Stimulated activated CD4-positive, alpha-beta T cell treated with anti-CD3 and anti-CD28 coated beads, Interleukin-1b, Interleukin-23, amount 100 ng/mL, for 48 hours (primary cell): ENCODE data around the gene RPL19.

Experiments used
- DNase-seq: peaks from one replicate; pipeline ENCODE4 v3.0.0-alpha.2; 2020

The RPL19 gene

GRCh38 chr17:39252788-39253460, 52.8 kb downstream of the RPL19 start:
- no peak for DNase-seq
